Glomerular endothelial cell (primary cell): ENCODE measurements around the gene KYAT1. TPM values are rescaled to one million over a fixed set of nuclear protein-coding genes. Genes with fewer than 3 reads are reported as not detected.

Source experiments
- DNase-seq: peaks from one replicate; pipeline ENCODE4 v3.0.0-alpha.2; 2011; ENCODE audit warnings: low read depth, low spot score; ENCODE audit errors: extremely low read depth
- total RNA-seq: library from RNA; depleted of rRNA; stranded (reverse); fragments of >200 nt; gene quantifications from 2 replicates; pipeline ENCODE4 v1.2.3, GENCODE V29; 2015

KYAT1 gene
- total RNA-seq, 1 donor from 2014 or later = 6.1 TPM

DNA sequence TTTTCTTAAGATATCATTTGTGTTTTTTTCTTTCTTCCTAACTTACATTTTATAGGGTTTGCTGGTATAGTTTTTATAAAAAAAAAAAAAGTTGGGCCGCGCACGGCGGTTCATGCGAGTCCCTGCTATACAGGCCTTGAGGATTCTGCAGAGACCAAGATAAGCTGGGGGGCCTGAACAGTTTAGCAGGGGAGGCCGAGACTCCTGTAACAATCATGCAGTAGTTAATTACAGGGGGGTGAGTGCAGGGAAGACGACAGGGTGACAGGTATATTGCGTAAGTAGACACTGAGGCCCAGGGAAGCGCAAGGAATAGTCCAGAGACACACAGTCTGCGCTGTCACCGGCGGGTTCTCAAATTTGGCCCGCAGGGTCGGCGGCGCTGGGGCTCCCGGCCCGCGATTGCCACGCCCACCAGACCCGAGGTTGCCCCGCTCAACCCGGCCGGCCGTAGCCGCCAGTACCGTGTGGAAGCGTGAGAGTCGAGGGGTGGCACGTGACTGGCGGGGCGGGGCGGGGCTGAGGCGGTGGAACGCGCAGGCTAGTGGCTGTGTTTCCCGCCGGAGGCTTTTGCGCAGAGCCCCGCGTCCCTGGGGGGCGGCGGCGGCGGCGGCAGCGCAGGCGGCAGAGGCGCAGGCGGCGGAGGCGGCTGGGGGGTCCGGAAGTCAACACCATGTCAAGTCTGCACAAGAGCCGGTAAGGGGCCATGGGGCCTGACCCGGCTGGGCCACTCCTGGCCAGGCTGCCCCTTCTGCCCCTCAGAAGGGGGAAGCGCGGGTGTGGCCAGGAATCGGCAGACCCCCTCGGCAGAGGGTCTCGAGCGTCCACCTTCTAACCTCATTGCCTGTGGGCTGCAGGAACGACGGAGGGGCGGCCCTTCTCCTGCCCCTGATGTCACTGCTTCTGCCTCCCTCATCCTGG is 94.8 kb downstream of the KYAT1 start, which contains the start of gene TBC1D13:
TSS of gene TBC1D13 (plus strand) at position 573 of the 921 bp plus-strand sequence. CDS start at position 674, 101 bp downstream.
- DNase-seq = no peak

GRCh38 chr9:128785427-128785826 is 96.3 kb downstream of the KYAT1 start:
- DNase-seq = no peak

Other genes with a start within 250 kb of the KYAT1 start
- 55.0 and 71.9 TPM in 2 replicates for gene DYNC2I2, start 225.1 kb downstream of the KYAT1 start, total RNA-seq
- 227 and 258 TPM in 2 replicates for gene SET, start 192.7 kb downstream of the KYAT1 start, total RNA-seq
- gene PKN3, start 179.4 kb downstream of the KYAT1 start, total RNA-seq = 14.8 and 16.9 TPM in 2 replicates
- 52.1 and 75.4 TPM in 2 replicates for gene ZDHHC12, start 157.8 kb downstream of the KYAT1 start, total RNA-seq
- 36.4 and 37.6 TPM in 2 replicates for gene ZER1, start 110.0 kb downstream of the KYAT1 start, total RNA-seq
- 22.4 and 31.6 TPM in 2 replicates for gene TBC1D13, start 94.7 kb downstream of the KYAT1 start, total RNA-seq
- 26.3 and 38.0 TPM in 2 replicates for gene ENDOG, start 63.5 kb downstream of the KYAT1 start, total RNA-seq
- gene SPOUT1, start 52.2 kb downstream of the KYAT1 start, total RNA-seq = 23.8 and 28.4 TPM in 2 replicates
- gene LRRC8A, start 183 bp upstream of the KYAT1 start, total RNA-seq = 114 and 116 TPM in 2 replicates
- 0.23 and 2.9 TPM in 2 replicates for gene PHYHD1, start 39.0 kb upstream of the KYAT1 start, total RNA-seq
- 28.1 and 32.1 TPM in 2 replicates for gene DOLK, start 65.7 kb upstream of the KYAT1 start, total RNA-seq
- 47.5 and 51.3 TPM in 2 replicates for gene NUP188, start 65.7 kb upstream of the KYAT1 start, total RNA-seq
- 63.7 and 63.8 TPM in 2 replicates for gene SH3GLB2, start 146.4 kb upstream of the KYAT1 start, total RNA-seq
- gene MIGA2, start 154.7 kb upstream of the KYAT1 start, total RNA-seq = 17.5 and 23.3 TPM in 2 replicates
- gene DOLPP1, start 199.2 kb upstream of the KYAT1 start, total RNA-seq = 13.8 and 15.6 TPM in 2 replicates
- gene CRAT, start 228.8 kb upstream of the KYAT1 start, total RNA-seq = 46.1 and 60.4 TPM in 2 replicates
- 82.9 and 96.7 TPM in 2 replicates for gene PTPA, start 229.5 kb upstream of the KYAT1 start, total RNA-seq